Liver (tissue), 3 donors: ENCODE data around the gene RBKS.

Experiments
- CTCF ChIP-seq: fragments of 150-350 bp; IDR thresholded peaks from 2 replicates; pipeline ENCODE4 v1.5.1; 2017; ENCODE audit warnings: improper control_type of control experiment, low read depth, low read length; ENCODE audit not compliant: missing input control
- GABPA ChIP-seq, 2 donors: IDR thresholded peaks in 1 of 2; conservative IDR thresholded peaks in 1 of 2; 2 replicates each; pipeline ENCODE4 v1.6.1; 2016; ENCODE audit warnings: antibody characterized with exemption in 2 of 2, mild to moderate bottlenecking in 1 of 2, moderate library complexity in 1 of 2
- TAF1 ChIP-seq: conservative IDR thresholded peaks from 2 replicates; pipeline ENCODE4 v1.6.1; 2016; ENCODE audit warnings: antibody characterized with exemption, mild to moderate bottlenecking
- ZBTB33 ChIP-seq: IDR thresholded peaks from 2 replicates; pipeline ENCODE4 v1.6.1; 2016; ENCODE audit warnings: antibody characterized with exemption
- donor health status: healthy.
- donor health status: healthy.

GRCh38 chr2:27776097-27776496, 114.1 kb downstream of the RBKS start:
- TF ChIP-seq CTCF = no peak
- no peak for TF ChIP-seq TAF1
- TF ChIP-seq ZBTB33 = no peak
- no peak for TF ChIP-seq GABPA (IDR thresholded peaks at IDR 0.05 in 1 of 2, conservative IDR thresholded peaks at IDR 0.05 in 1 of 2)
